B cell (primary cell): ENCODE measurements around the gene CACHD1. TPM values are rescaled to one million over a fixed set of nuclear protein-coding genes. Genes with fewer than 3 reads are reported as not detected.

ENCODE experiments used
- ATAC-seq: fragments of 200-7000 bp; cut with Tn5 transposase; one replicate; pipeline ENCODE4 v1.10.0; 2021; ENCODE audit warnings: low read depth, mild to moderate bottlenecking, moderate number of reproducible peaks, moderate library complexity
- CTCF ChIA-PET: fragments of 350-600 bp; sonication (Branson Sonifier 250); formaldehyde crosslinking; loops from one replicate; lab custom pipeline; 2021; ENCODE audit warnings: antibody characterized with exemption, inconsistent platforms; lab: Charles Lee
- POLR2A ChIA-PET: fragments of 350-600 bp; sonication (Branson Sonifier 250); formaldehyde crosslinking; loops from one replicate; lab custom pipeline; 2021; ENCODE audit warnings: antibody characterized with exemption; lab: Charles Lee
- DNase-seq: peaks from one replicate; pipeline ENCODE4 v3.0.0; 2013
- H2AFZ ChIP-seq: 2 replicates; pipeline ENCODE4 v1.6.1; 2012; ENCODE audit warnings: mild to moderate bottlenecking, low read depth, low read length; ENCODE audit not compliant: insufficient read depth, poor library complexity, severe bottlenecking
- H3K27ac ChIP-seq, 2 donors: 1 replicate in 1 of 2; 2 replicates in 1 of 2; pipeline ENCODE4 v1.5.1; 2012 to 2013; ENCODE audit warnings: low read length in 2 of 2, mild to moderate bottlenecking in 2 of 2, moderate library complexity in 1 of 2
- H3K27me3 ChIP-seq, 4 experiments: fragments of 200-600 bp in 1 of 4; sonication (generic) in 1 of 4; replicated peaks in 1 of 4; 1 replicate in 2 of 4; 2 replicates in 2 of 4; pipeline versions ENCODE4 v1.6.1 to v1.7.0; 2013 to 2016; ENCODE audit warnings: low read length in 3 of 4, mild to moderate bottlenecking in 2 of 4, mixed read lengths in 1 of 4, moderate library complexity in 1 of 4; ENCODE audit not compliant: insufficient read depth in 4 of 4, control insufficient read depth in 3 of 4; ENCODE audit errors: control extremely low read depth in 1 of 4
- H3K36me3 ChIP-seq, 2 experiments: replicated peaks in 1 of 2; 1 replicate in 1 of 2; 2 replicates in 1 of 2; pipeline versions ENCODE4 v1.6.1 to v1.7.1; 2013; ENCODE audit warnings: low read length in 1 of 2; ENCODE audit not compliant: insufficient read depth in 2 of 2, control insufficient read depth in 1 of 2; ENCODE audit errors: control extremely low read depth in 1 of 2, extremely low read depth in 1 of 2
- H3K4me1 ChIP-seq, 2 donors: fragments of 200-600 bp in 1 of 2; sonication (generic) in 1 of 2; 1 replicate in 1 of 2; 2 replicates in 1 of 2; pipeline versions ENCODE4 v1.5.1 to v1.6.1; 2013 to 2017; ENCODE audit warnings: low read length in 2 of 2; ENCODE audit not compliant: control insufficient read depth in 2 of 2, insufficient read depth in 2 of 2
- H3K4me2 ChIP-seq: replicated peaks from 2 replicates; pipeline ENCODE3; 2012; ENCODE audit warnings: mild to moderate bottlenecking, low read depth, low read length; ENCODE audit not compliant: poor library complexity, severe bottlenecking
- H3K4me3 ChIP-seq, 5 experiments: fragments of 200-600 bp in 1 of 5; sonication (generic) in 1 of 5; 1 replicate in 3 of 5; 2 replicates in 2 of 5; pipeline versions ENCODE4 v1.5.1 to v1.7.0; 2011 to 2016; ENCODE audit warnings: low read length in 4 of 5, mild to moderate bottlenecking in 4 of 5, low read depth in 2 of 5, control low read depth in 1 of 5, moderate library complexity in 1 of 5; ENCODE audit not compliant: insufficient read depth in 1 of 5; ENCODE audit errors: control extremely low read depth in 1 of 5, extremely low read depth in 1 of 5
- H3K79me2 ChIP-seq: fragments of 200-600 bp; sonication (generic); one replicate; pipeline ENCODE4 v1.6.0; 2016; ENCODE audit warnings: low read length; ENCODE audit not compliant: control insufficient read depth, insufficient read depth
- H3K9ac ChIP-seq: fragments of 200-600 bp; sonication (generic); 2 replicates; pipeline ENCODE4 v1.6.1; 2017; ENCODE audit warnings: mild to moderate bottlenecking, low read length, moderate library complexity
- H3K9me3 ChIP-seq, 3 donors: one replicate each; pipeline versions ENCODE4 v1.6.1 to v1.7.1; 2013; ENCODE audit warnings: low read length in 2 of 3; ENCODE audit not compliant: control insufficient read depth in 2 of 3, insufficient read depth in 1 of 3; ENCODE audit errors: control extremely low read depth in 1 of 3
- H4K20me1 ChIP-seq: 2 replicates; pipeline ENCODE4 v1.6.0; 2012; ENCODE audit warnings: mild to moderate bottlenecking, low read length; ENCODE audit not compliant: insufficient read depth, control insufficient read depth, poor library complexity, severe bottlenecking
- H3K27ac Mint-ChIP-seq: one replicate; pipeline ENCODE4 v1.8.0; 2021; ENCODE audit warnings: mixed read lengths
- H3K27me3 Mint-ChIP-seq: one replicate; pipeline ENCODE4 v1.8.0; 2021; ENCODE audit warnings: mixed read lengths
- H3K4me1 Mint-ChIP-seq: one replicate; pipeline ENCODE4 v1.8.0; 2021; ENCODE audit warnings: mixed read lengths
- H3K4me3 Mint-ChIP-seq: one replicate; pipeline ENCODE4 v1.8.0; 2021; ENCODE audit warnings: mixed read lengths
- H3K9me3 Mint-ChIP-seq: one replicate; pipeline ENCODE4 v1.8.0; 2022; ENCODE audit warnings: mixed read lengths; ENCODE audit not compliant: insufficient read depth
- EZH2 ChIP-seq: IDR thresholded peaks from 2 replicates; pipeline ENCODE4 v1.6.1; 2012; ENCODE audit warnings: borderline replicate concordance, low read depth, mild to moderate bottlenecking, moderate library complexity, low read length; ENCODE audit not compliant: insufficient read depth, poor library complexity, severe bottlenecking
- WGBS: methylation state at CpG from one replicate; pipeline ENCODE4 v1.1.5; 2013; ENCODE audit warnings: missing lambda C conversion rate; ENCODE audit not compliant: insufficient coverage; 5-methylcytosine and 5-hydroxymethylcytosine counted together
- intact Hi-C: fragments of 100-400 bp; cut with micrococcal nuclease; formaldehyde crosslinking; loops from one replicate; pipeline ENCODE4 v1.10.0; 2022
- polyA plus RNA-seq: library from polyadenylated mRNA; depleted of rRNA; stranded (reverse); fragments of >200 nt; gene quantifications from 2 replicates; pipeline ENCODE4 v1.2.3, GENCODE V29; 2012
- total RNA-seq, 2 donors: library from RNA; stranded (reverse); fragments of 120-200 nt in 1 of 2; gene quantifications; 1 replicate in 1 of 2; 2 replicates in 1 of 2; pipeline versions ENCODE4 v1.2.3 to v1.2.4, GENCODE V29; 2013 to 2022
- TF ChIP-seq, protein P1 (sequence below): fragments of 200-600 bp; IDR thresholded peaks from one replicate; pipeline ENCODE4 v1.8.0; 2022; ENCODE audit warnings: antibody characterized with exemption, mild to moderate bottlenecking

CACHD1 gene
- total and polyA plus RNA-seq, 2 donors (not counting 1 experiment from before 2014, with no cell fraction given): not detected

DNA sequence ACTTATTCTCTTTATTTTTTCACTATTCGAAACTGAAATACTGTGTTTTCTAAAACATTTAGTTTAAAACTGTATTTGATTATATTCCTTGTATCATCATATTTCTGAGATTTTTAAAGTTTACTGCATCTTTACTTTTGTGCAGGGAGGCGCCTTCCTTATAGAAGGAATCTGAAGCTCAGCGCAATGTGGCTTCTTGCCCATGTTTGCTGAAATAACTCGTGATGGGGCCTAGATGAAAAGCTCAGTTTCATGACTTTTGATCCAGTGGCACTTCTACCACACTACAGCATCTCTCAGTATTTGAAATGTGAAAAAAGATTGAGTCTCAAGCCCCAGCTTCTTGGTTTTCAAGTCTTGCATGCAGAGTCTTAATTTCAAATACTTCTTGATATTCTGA lies 28.4 kb downstream of the CACHD1 start:
- no peak overlapping the region for H3K27ac Mint-ChIP-seq
- Histone ChIP-seq H3K36me3 (no peaks in the 10 kb centered on the region), H3K4me3 (no peak overlapping the region), H2AFZ (no peak overlapping the region), H3K27me3 (peaks cover 0 to 10% (median 2%) of the 10 kb centered on the region in 4 experiments), H3K9ac (no peak overlapping the region), H3K4me1 (no peaks in the 10 kb centered on the region), H4K20me1 (no peaks in the 10 kb centered on the region), H3K79me2 (no peaks in the 10 kb centered on the region), H3K4me2 (no peak overlapping the region), H3K27ac (no peak overlapping the region), H3K9me3 (no peaks in the 10 kb centered on the region)
- 71% methylated on average over 1 of the region's 4 CpGs for WGBS
- ChIA-PET POLR2A (no interaction called here), CTCF (no interaction called here)
- H3K9me3 Mint-ChIP-seq: no peaks in the 10 kb centered on the region
- DNase-seq (no peak), ATAC-seq (no peak)
- H3K4me3 Mint-ChIP-seq: no peak overlapping the region
- H3K27me3 Mint-ChIP-seq: peaks cover 33% of the 10 kb centered on the region
- intact Hi-C loops: no loop called here
- H3K4me1 Mint-ChIP-seq: no peaks in the 10 kb centered on the region
- TF ChIP-seq, protein P1, sequence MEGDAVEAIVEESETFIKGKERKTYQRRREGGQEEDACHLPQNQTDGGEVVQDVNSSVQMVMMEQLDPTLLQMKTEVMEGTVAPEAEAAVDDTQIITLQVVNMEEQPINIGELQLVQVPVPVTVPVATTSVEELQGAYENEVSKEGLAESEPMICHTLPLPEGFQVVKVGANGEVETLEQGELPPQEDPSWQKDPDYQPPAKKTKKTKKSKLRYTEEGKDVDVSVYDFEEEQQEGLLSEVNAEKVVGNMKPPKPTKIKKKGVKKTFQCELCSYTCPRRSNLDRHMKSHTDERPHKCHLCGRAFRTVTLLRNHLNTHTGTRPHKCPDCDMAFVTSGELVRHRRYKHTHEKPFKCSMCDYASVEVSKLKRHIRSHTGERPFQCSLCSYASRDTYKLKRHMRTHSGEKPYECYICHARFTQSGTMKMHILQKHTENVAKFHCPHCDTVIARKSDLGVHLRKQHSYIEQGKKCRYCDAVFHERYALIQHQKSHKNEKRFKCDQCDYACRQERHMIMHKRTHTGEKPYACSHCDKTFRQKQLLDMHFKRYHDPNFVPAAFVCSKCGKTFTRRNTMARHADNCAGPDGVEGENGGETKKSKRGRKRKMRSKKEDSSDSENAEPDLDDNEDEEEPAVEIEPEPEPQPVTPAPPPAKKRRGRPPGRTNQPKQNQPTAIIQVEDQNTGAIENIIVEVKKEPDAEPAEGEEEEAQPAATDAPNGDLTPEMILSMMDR: no peak
- TF ChIP-seq EZH2: no peak

DNA sequence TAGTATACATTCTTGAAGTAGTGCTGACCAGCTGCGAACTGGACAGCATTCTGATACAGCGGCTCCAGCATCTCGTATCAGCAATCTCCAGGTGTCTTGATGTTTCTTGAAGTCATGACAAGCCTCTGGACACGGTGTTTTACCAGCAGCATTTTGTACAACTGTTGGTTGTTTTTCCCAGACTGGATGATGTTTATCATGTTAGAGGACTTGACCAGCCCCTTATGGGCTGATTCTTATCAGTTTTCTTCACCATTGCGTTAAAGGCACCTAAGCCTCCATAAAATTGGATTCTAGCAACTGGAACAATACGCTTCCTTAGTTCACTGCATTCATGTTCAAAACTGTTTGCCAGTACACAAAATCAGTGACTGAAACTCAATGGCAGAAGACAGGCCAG lies 29.1 kb downstream of the CACHD1 start:
- Histone ChIP-seq H4K20me1 (no peaks in the 10 kb centered on the region), H3K4me2 (no peak overlapping the region), H3K36me3 (no peaks in the 10 kb centered on the region), H3K4me1 (no peaks in the 10 kb centered on the region), H3K27me3 (peaks cover 0 to 12% (median 2%) of the 10 kb centered on the region in 4 experiments), H2AFZ (no peak overlapping the region), H3K9ac (no peak overlapping the region), H3K9me3 (no peaks in the 10 kb centered on the region), H3K4me3 (no peak overlapping the region), H3K79me2 (no peaks in the 10 kb centered on the region), H3K27ac (no peak overlapping the region)
- TF ChIP-seq, protein P1: no peak
- TF ChIP-seq EZH2: no peak
- intact Hi-C loops: no loop called here
- ChIA-PET POLR2A (no interaction called here), CTCF (no interaction called here)
- Mint-ChIP-seq H3K27me3 (peaks cover 34% of the 10 kb centered on the region), H3K9me3 (no peaks in the 10 kb centered on the region), H3K4me1 (no peaks in the 10 kb centered on the region), H3K4me3 (no peak overlapping the region), H3K27ac (no peak overlapping the region)
- DNase-seq (no peak), ATAC-seq (no peak)
- WGBS: 89% methylated on average over 6 of the region's 6 CpGs
